Measurements from ENCODE around the gene RPP21.

DNA sequence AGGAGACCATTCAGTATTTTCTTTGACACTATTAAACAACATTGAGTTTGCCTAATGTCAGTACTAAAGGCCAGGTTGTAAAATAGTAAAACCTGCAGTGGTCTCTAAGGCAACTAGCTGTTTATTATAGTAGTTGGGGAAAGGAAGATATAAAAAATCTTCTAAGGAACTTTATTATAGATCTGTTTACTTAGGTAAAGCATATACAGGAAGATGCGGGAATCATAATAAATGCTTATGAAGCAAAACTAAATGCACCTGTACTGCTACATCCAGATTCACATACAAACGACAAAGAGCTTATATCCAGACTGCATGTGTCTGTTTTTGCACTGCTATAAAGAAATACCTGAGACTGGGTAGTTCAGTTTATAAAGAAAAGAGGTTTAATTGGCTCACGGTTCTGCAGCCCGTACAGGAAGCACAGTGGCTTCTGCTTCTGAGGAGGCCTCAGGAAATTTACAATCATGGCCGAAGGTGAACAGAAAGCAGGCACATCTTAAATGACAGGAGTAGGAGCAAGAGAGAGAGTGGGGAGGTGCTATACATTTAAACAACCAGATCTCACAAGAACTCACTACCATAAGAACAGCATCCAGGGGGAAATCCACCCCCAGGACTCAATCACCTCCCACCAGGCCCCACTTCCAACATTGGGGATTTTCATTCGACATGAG is 26.9 kb upstream of the RPP21 start:
- TF ChIP-seq, protein P1, sequence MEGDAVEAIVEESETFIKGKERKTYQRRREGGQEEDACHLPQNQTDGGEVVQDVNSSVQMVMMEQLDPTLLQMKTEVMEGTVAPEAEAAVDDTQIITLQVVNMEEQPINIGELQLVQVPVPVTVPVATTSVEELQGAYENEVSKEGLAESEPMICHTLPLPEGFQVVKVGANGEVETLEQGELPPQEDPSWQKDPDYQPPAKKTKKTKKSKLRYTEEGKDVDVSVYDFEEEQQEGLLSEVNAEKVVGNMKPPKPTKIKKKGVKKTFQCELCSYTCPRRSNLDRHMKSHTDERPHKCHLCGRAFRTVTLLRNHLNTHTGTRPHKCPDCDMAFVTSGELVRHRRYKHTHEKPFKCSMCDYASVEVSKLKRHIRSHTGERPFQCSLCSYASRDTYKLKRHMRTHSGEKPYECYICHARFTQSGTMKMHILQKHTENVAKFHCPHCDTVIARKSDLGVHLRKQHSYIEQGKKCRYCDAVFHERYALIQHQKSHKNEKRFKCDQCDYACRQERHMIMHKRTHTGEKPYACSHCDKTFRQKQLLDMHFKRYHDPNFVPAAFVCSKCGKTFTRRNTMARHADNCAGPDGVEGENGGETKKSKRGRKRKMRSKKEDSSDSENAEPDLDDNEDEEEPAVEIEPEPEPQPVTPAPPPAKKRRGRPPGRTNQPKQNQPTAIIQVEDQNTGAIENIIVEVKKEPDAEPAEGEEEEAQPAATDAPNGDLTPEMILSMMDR (conservative IDR thresholded peaks at IDR 0.05 in 1 of 2, IDR thresholded peaks at IDR 0.05 in 1 of 2; ENCODE audit: low read depth in 1 of 2, low read length in 2 of 2), result no peak
- no peak for TF ChIP-seq EZH2 (IDR thresholded peaks at IDR 0.05; ENCODE audit: low read length, missing control alignments)

All from fibroblast of lung (primary cell).